ENCODE measurements around the gene MAPK10.

- TF ChIP-seq CTCF (IDR thresholded peaks at IDR 0.05; ENCODE audit: low read depth, low read length, poor library complexity, severe bottlenecking) (no peak), EZH2phosphoT487 (IDR thresholded peaks at IDR 0.05; ENCODE audit: borderline replicate concordance, low read length) (no peak)
These were observed 324.2 kb downstream of the MAPK10 start for GRCh38 chr4:86035688-86036087.
